Mesenchymal stem cell (in vitro differentiated cells and primary cell): ENCODE data around the gene CENPT.
A peak's percentile ranks its signal among the peaks of the same experiment; 100 is the strongest.

Source experiments
- DNase-seq: peaks from one replicate; pipeline ENCODE4 v3.0.0-alpha.2; 2013
- H2AFZ ChIP-seq: one replicate; pipeline ENCODE4 v1.6.1; 2013; ENCODE audit warnings: low read depth, mild to moderate bottlenecking, control low read depth, inconsistent platforms, low read length, moderate library complexity
- H2AK5ac ChIP-seq: 2 replicates; pipeline ENCODE4 v1.6.1; 2013; ENCODE audit warnings: low read length, moderate library complexity, mild to moderate bottlenecking, inconsistent platforms; ENCODE audit not compliant: severe bottlenecking
- H2BK120ac ChIP-seq: one replicate; pipeline ENCODE4 v1.6.1; 2013; ENCODE audit warnings: low read depth, mild to moderate bottlenecking, inconsistent platforms, low read length, moderate library complexity
- H2BK12ac ChIP-seq, 2 experiments: one replicate each; pipeline ENCODE4 v1.6.1; 2013; ENCODE audit warnings: inconsistent platforms in 2 of 2, low read length in 2 of 2, mild to moderate bottlenecking in 2 of 2, moderate library complexity in 2 of 2, control low read depth in 1 of 2
- H2BK15ac ChIP-seq: one replicate; pipeline ENCODE4 v1.6.1; 2013; ENCODE audit warnings: mild to moderate bottlenecking, low read depth, inconsistent platforms; ENCODE audit not compliant: poor library complexity, severe bottlenecking
- H2BK5ac ChIP-seq: 2 replicates; pipeline ENCODE4 v1.6.1; 2013; ENCODE audit warnings: low read depth, mild to moderate bottlenecking, low read length, control low read depth, inconsistent platforms; ENCODE audit not compliant: poor library complexity, severe bottlenecking
- H3K14ac ChIP-seq, 2 experiments: one replicate each; pipeline ENCODE4 v1.6.1; 2013; ENCODE audit warnings: inconsistent platforms in 2 of 2, low read length in 2 of 2, control low read depth in 1 of 2, mild to moderate bottlenecking in 1 of 2, moderate library complexity in 1 of 2
- H3K18ac ChIP-seq, 2 experiments: one replicate each; pipeline ENCODE4 v1.6.1; 2013; ENCODE audit warnings: inconsistent platforms in 2 of 2, low read length in 2 of 2, control low read depth in 1 of 2, low read depth in 1 of 2, mild to moderate bottlenecking in 1 of 2
- H3K23ac ChIP-seq, 2 experiments: one replicate each; pipeline ENCODE4 v1.6.1; 2013; ENCODE audit warnings: inconsistent platforms in 2 of 2, low read length in 2 of 2, mild to moderate bottlenecking in 2 of 2, moderate library complexity in 2 of 2, control low read depth in 1 of 2
- H3K27ac ChIP-seq: 2 replicates; pipeline ENCODE4 v1.5.1; 2013; ENCODE audit warnings: mild to moderate bottlenecking, moderate library complexity, low read length, control low read depth, inconsistent platforms; ENCODE audit not compliant: poor library complexity, severe bottlenecking
- H3K27me3 ChIP-seq, 2 experiments: 2 replicates each; pipeline versions ENCODE4 v1.6.1 to v1.7.0; 2013; ENCODE audit warnings: low read length in 2 of 2, mild to moderate bottlenecking in 2 of 2, moderate library complexity in 2 of 2, control low read depth in 1 of 2, inconsistent platforms in 1 of 2; ENCODE audit not compliant: control insufficient read depth in 1 of 2, insufficient read depth in 1 of 2
- H3K36me3 ChIP-seq, 2 experiments: 2 replicates each; pipeline versions ENCODE4 v1.6.1 to v1.7.0; 2013; ENCODE audit warnings: low read length in 2 of 2, control low read depth in 1 of 2, inconsistent platforms in 1 of 2, low read depth in 1 of 2, mild to moderate bottlenecking in 1 of 2; ENCODE audit not compliant: insufficient read depth in 2 of 2, control insufficient read depth in 1 of 2
- H3K4ac ChIP-seq, 2 experiments: one replicate each; pipeline ENCODE4 v1.6.1; 2013; ENCODE audit warnings: inconsistent platforms in 2 of 2, low read length in 2 of 2, mild to moderate bottlenecking in 2 of 2, moderate library complexity in 2 of 2, control low read depth in 1 of 2, low read depth in 1 of 2
- H3K4me1 ChIP-seq: 2 replicates; pipeline ENCODE4 v1.6.1; 2013; ENCODE audit warnings: low read depth, low read length, control low read depth; ENCODE audit not compliant: control insufficient read depth, insufficient read depth
- H3K4me2 ChIP-seq: 2 replicates; pipeline ENCODE4 v1.6.1; 2013; ENCODE audit warnings: low read length, mild to moderate bottlenecking, inconsistent platforms; ENCODE audit not compliant: poor library complexity, severe bottlenecking
- H3K4me3 ChIP-seq, 2 experiments: 2 replicates each; pipeline versions ENCODE4 v1.5.1 to v1.7.0; 2013; ENCODE audit warnings: low read length in 2 of 2, mild to moderate bottlenecking in 2 of 2, control low read depth in 1 of 2, low read depth in 1 of 2; ENCODE audit not compliant: insufficient read depth in 1 of 2
- H3K79me1 ChIP-seq: replicated peaks from 2 replicates; pipeline ENCODE4 v1.6.1; 2013; ENCODE audit warnings: mild to moderate bottlenecking, control low read depth, low read length, inconsistent platforms; ENCODE audit not compliant: poor library complexity, severe bottlenecking
- H3K9ac ChIP-seq: 2 replicates; pipeline ENCODE4 v1.7.0; 2013; ENCODE audit warnings: mild to moderate bottlenecking, low read length, moderate library complexity
- H3K9me3 ChIP-seq: 2 replicates; pipeline ENCODE4 v1.7.0; 2013; ENCODE audit warnings: mild to moderate bottlenecking, low read length; ENCODE audit not compliant: control insufficient read depth
- H4K8ac ChIP-seq: one replicate; pipeline ENCODE4 v1.6.1; 2013; ENCODE audit warnings: inconsistent platforms, mild to moderate bottlenecking, low read length, moderate library complexity
- H4K91ac ChIP-seq: one replicate; pipeline ENCODE4 v1.6.1; 2013; ENCODE audit warnings: mild to moderate bottlenecking, low read length, inconsistent platforms
- WGBS: methylation state at CpG from one replicate; pipeline ENCODE4 v1.1.7; 2013; ENCODE audit warnings: mixed read lengths; 5-methylcytosine and 5-hydroxymethylcytosine counted together

Gene CENPT

GRCh38 chr16:67811899-67812298, 35.6 kb downstream of the CENPT start:
- no peak overlapping the region for H2BK12ac ChIP-seq
- H4K91ac ChIP-seq, result no peak overlapping the region
- no peak overlapping the region for H2BK5ac ChIP-seq
- H3K9me3 ChIP-seq, result no peaks in the 10 kb centered on the region
- no peaks in the 10 kb centered on the region for H3K79me1 ChIP-seq
- H3K27me3 ChIP-seq, result no peaks in the 10 kb centered on the region
- no peak overlapping the region for H3K14ac ChIP-seq
- no peak overlapping the region for H3K9ac ChIP-seq
- H4K8ac ChIP-seq, result no peak overlapping the region
- H2AK5ac ChIP-seq, result no peak overlapping the region
- H3K4me2 ChIP-seq, result no peak overlapping the region
- H3K4me3 ChIP-seq, result no peak overlapping the region
- H2AFZ ChIP-seq, result no peak overlapping the region
- peaks cover 4% of the 10 kb centered on the region for H3K4me1 ChIP-seq
- 100% methylated on average over 1 of the region's 1 CpG for WGBS
- H3K23ac ChIP-seq, result no peak overlapping the region
- no peak overlapping the region for H3K27ac ChIP-seq
- H3K36me3 ChIP-seq, result no peaks in the 10 kb centered on the region
- no peak overlapping the region for H2BK15ac ChIP-seq
- DNase-seq, result no peak
- no peak overlapping the region for H2BK120ac ChIP-seq
- H3K18ac ChIP-seq, result no peak overlapping the region
- no peak overlapping the region for H3K4ac ChIP-seq

- H3K9ac ChIP-seq, result peak overlapping the region; percentile 95
- no peaks in the 10 kb centered on the region for H3K27me3 ChIP-seq
- peaks cover 7 to 19% of the 10 kb centered on the region in 2 experiments for H3K36me3 ChIP-seq
- WGBS, result 50% methylated on average over 20 of the region's 24 CpGs
- H4K8ac ChIP-seq, result peak overlapping the region; percentile 42
- peak overlapping the region; percentile 19 for H2AFZ ChIP-seq
- no peak overlapping the region for H2AK5ac ChIP-seq
- no peak overlapping the region for H2BK15ac ChIP-seq
- no peak overlapping the region for H2BK120ac ChIP-seq
- no peak overlapping the region for H3K18ac ChIP-seq
- peak overlapping the region; percentile 84 for H3K4me2 ChIP-seq
- H2BK12ac ChIP-seq, result no peak overlapping the region
- peak overlapping the region; percentile 69 to 100 for H3K4me3 ChIP-seq
- no peak overlapping the region for H2BK5ac ChIP-seq
- H3K14ac ChIP-seq, result no peak overlapping the region
- no peaks in the 10 kb centered on the region for H3K9me3 ChIP-seq
- H3K4ac ChIP-seq, result no peak overlapping the region
- no peak overlapping the region for H3K27ac ChIP-seq
- no peak for DNase-seq
- H3K23ac ChIP-seq, result no peak overlapping the region
- peaks cover 8% of the 10 kb centered on the region for H3K79me1 ChIP-seq
- H3K4me1 ChIP-seq, result peaks cover 13% of the 10 kb centered on the region
- no peak overlapping the region for H4K91ac ChIP-seq
Observed at GRCh38 chr16:67807148-67807682, 40.3 kb downstream of the CENPT start.

GRCh38 chr16:67806428-67807147, 40.9 kb downstream of the CENPT start, which contains the start of the genes RANBP10 and TSNAXIP1:
TSS of gene RANBP10 (minus strand) at chr16:67806560. CDS start at chr16:67806536, 24 bp downstream.
TSS of gene TSNAXIP1 (plus strand) at chr16:67806889. CDS start at chr16:67807150, 261 bp downstream.
- H3K18ac ChIP-seq, result peak within 1 kb of the TSS in 1 of 2 experiments; percentile 16
- H3K14ac ChIP-seq, result peak within 1 kb of the TSS in 1 of 2 experiments; percentile 3
- H2BK12ac ChIP-seq, result peak within 1 kb of the TSS in 1 of 2 experiments; percentile 22
- H3K4me2 ChIP-seq, result peak within 1 kb of the TSS; percentile 94
- H3K4ac ChIP-seq, result peak within 1 kb of the TSS; percentile 35 to 84
- no peak within 1 kb of the TSS for H2BK120ac ChIP-seq
- peaks cover 13% of the 10 kb centered on the region for H3K4me1 ChIP-seq
- peaks cover 8% of the 10 kb centered on the region for H3K79me1 ChIP-seq
- H2BK15ac ChIP-seq, result no peak within 1 kb of the TSS
- H2AK5ac ChIP-seq, result no peak within 1 kb of the TSS
- H3K4me3 ChIP-seq, result peak within 1 kb of the TSS; percentile 86 to 100
- no peaks in the 10 kb centered on the region for H3K9me3 ChIP-seq
- peak within 1 kb of the TSS; percentile 95 for H3K9ac ChIP-seq
- DNase-seq, result peak; percentile 100
- H3K36me3 ChIP-seq, result peaks cover 12 to 22% of the 10 kb centered on the region in 2 experiments
- no peak within 1 kb of the TSS for H3K27ac ChIP-seq
- H3K23ac ChIP-seq, result peak within 1 kb of the TSS in 1 of 2 experiments; percentile 20
- H4K8ac ChIP-seq, result peak within 1 kb of the TSS; percentile 92
- no peak within 1 kb of the TSS for H4K91ac ChIP-seq
- WGBS, result 0% methylated on average over 33 of the region's 54 CpGs
- H2BK5ac ChIP-seq, result peak within 1 kb of the TSS; percentile 79
- H3K27me3 ChIP-seq, result no peaks in the 10 kb centered on the region
- H2AFZ ChIP-seq, result peak within 1 kb of the TSS; percentile 84

- Histone ChIP-seq H3K4me1 (peaks cover 13% of the 10 kb centered on the region), H3K18ac (peak overlapping the region in 1 of 2 experiments; percentile 16), H3K27me3 (no peaks in the 10 kb centered on the region), H2AK5ac (no peak overlapping the region), H2BK120ac (no peak overlapping the region), H2BK12ac (no peak overlapping the region), H3K9me3 (no peaks in the 10 kb centered on the region), H4K8ac (peak overlapping the region; percentile 92), H2BK5ac (no peak overlapping the region), H3K23ac (peak overlapping the region in 1 of 2 experiments; percentile 20), H3K4me3 (peak overlapping the region; percentile 86 to 100), H2BK15ac (no peak overlapping the region), H3K9ac (peak overlapping the region; percentile 95), H3K4me2 (peak overlapping the region; percentile 94), H4K91ac (no peak overlapping the region), H3K79me1 (peaks cover 14% of the 10 kb centered on the region), H3K14ac (peak overlapping the region in 1 of 2 experiments; percentile 3), H2AFZ (peak overlapping the region; percentile 84), H3K36me3 (peaks cover 18 to 26% of the 10 kb centered on the region in 2 experiments), H3K4ac (peak overlapping the region; percentile 35 to 84), H3K27ac (no peak overlapping the region)
- WGBS, result under 1% methylated on average over 26 of the region's 26 CpGs
- DNase-seq, result peak; percentile 19
Observed at GRCh38 chr16:67805718-67806427, 41.6 kb downstream of the CENPT start.
